Stomach (tissue), 4 donors: ENCODE results near the gene NPHP1.

Experiments
- CTCF ChIP-seq, 7 experiments: fragments of 450-650 bp in 4 of 7; fragments of 200-600 bp in 3 of 7; sonication (generic) in 3 of 7; IDR thresholded peaks; one replicate each; pipeline ENCODE4 v1.5.1; 2016 to 2019; ENCODE audit warnings: antibody characterized with exemption in 7 of 7, control low read depth in 2 of 7, mild to moderate bottlenecking in 1 of 7
- POLR2AphosphoS5 ChIP-seq, 3 donors: sonication (generic); formaldehyde crosslinking; IDR thresholded peaks; one replicate each; pipeline ENCODE4 v1.6.1; 2016; ENCODE audit warnings: antibody characterized with exemption in 3 of 3

GRCh38 chr2:110124038-110124825 is 80.6 kb downstream of the NPHP1 start:
- TF ChIP-seq POLR2AphosphoS5 (IDR thresholded peaks at IDR 0.05) (no peak), CTCF (IDR thresholded peaks at IDR 0.05) (no peak)
